Stimulated activated naive CD8-positive, alpha-beta T cell treated with anti-CD3 and anti-CD28 coated beads, Interleukin-15, Interleukin-2, amounts not matched to agents 100 U/mL and 50 U/mL, for 24 hours (primary cell): Measurements from ENCODE around the gene BABAM2.

Experiments used
- ATAC-seq: fragments of 150-1000 bp; cut with Tn5 transposase; one replicate; pipeline ENCODE4 v1.10.0; 2021
- DNase-seq: peaks from one replicate; pipeline ENCODE4 v3.0.0; 2021

BABAM2 gene

GRCh38 chr2:27912512-27912911 is 22.0 kb downstream of the BABAM2 start:
- DNase-seq: no peak

GRCh38 chr2:27914041-27914804 is 23.7 kb downstream of the BABAM2 start:
- ATAC-seq (peak; percentile 84), DNase-seq (no peak)

More at GRCh38 chr2:27912512-27912911, 22.0 kb downstream of the BABAM2 start:
- no peak for ATAC-seq

GRCh38 chr2:27914805-27915175 is 24.3 kb downstream of the BABAM2 start:
- no peak for DNase-seq
- no peak for ATAC-seq

GRCh38 chr2:27915191-27915590 is 24.7 kb downstream of the BABAM2 start:
- ATAC-seq (no peak), DNase-seq (no peak)

GRCh38 chr2:27915874-27916273 is 25.3 kb downstream of the BABAM2 start:
- no peak for ATAC-seq
- DNase-seq: no peak

GRCh38 chr2:27916293-27916995 is 25.9 kb downstream of the BABAM2 start:
- ATAC-seq (no peak), DNase-seq (no peak)

- ATAC-seq: no peak
Observed at GRCh38 chr2:27920148-27920885, 29.8 kb downstream of the BABAM2 start.

GRCh38 chr2:27921424-27921823 is 30.9 kb downstream of the BABAM2 start:
- ATAC-seq (no peak), DNase-seq (no peak)

More at GRCh38 chr2:27920148-27920885, 29.8 kb downstream of the BABAM2 start:
- no peak for DNase-seq

- ATAC-seq (no peak), DNase-seq (no peak)
Observed at GRCh38 chr2:27921880-27922547, 31.5 kb downstream of the BABAM2 start.

GRCh38 chr2:27922842-27923241 is 32.3 kb downstream of the BABAM2 start:
- ATAC-seq: no peak
- no peak for DNase-seq

- DNase-seq: no peak
- ATAC-seq: no peak
Observed at GRCh38 chr2:27925766-27926472, 35.4 kb downstream of the BABAM2 start.

GRCh38 chr2:27929916-27930486 is 39.5 kb downstream of the BABAM2 start:
- no peak for DNase-seq
- ATAC-seq: no peak

GRCh38 chr2:27931361-27931950 is 40.9 kb downstream of the BABAM2 start:
- DNase-seq (no peak), ATAC-seq (no peak)

GRCh38 chr2:27932396-27932795 is 41.9 kb downstream of the BABAM2 start:
- no peak for ATAC-seq
- DNase-seq: no peak

GRCh38 chr2:27935026-27935425 is 44.5 kb downstream of the BABAM2 start:
- no peak for DNase-seq
- ATAC-seq: no peak

GRCh38 chr2:27940090-27940671 is 49.7 kb downstream of the BABAM2 start:
- ATAC-seq (no peak), DNase-seq (no peak)

GRCh38 chr2:27940982-27941381 is 50.5 kb downstream of the BABAM2 start:
- ATAC-seq: no peak
- DNase-seq: no peak

GRCh38 chr2:27942612-27943547 is 52.4 kb downstream of the BABAM2 start:
- ATAC-seq: no peak

GRCh38 chr2:27946530-27947060 is 56.1 kb downstream of the BABAM2 start:
- ATAC-seq: no peak
- DNase-seq: no peak

More at GRCh38 chr2:27942612-27943547, 52.4 kb downstream of the BABAM2 start:
- no peak for DNase-seq
